NCI-H1436 (cell line): ENCODE data around the gene ALG10B.

Source experiments
- DNase-seq: peaks from one replicate; lab custom pipeline; 2025; lab: John Stamatoyannopoulos, UW

ALG10B gene

GRCh38 chr12:38374751-38375150 is 58.2 kb downstream of the ALG10B start:
- DNase-seq, result no peak
